Measurements from ENCODE around the gene UNC119B. TPM values are rescaled to one million over a fixed set of nuclear protein-coding genes. Genes with fewer than 3 reads are reported as not detected.

UNC119B gene
- total and polyA plus RNA-seq, 2 of the 4 experiments (the other 2 are of a cell fraction) = 8.4 to 21.6 TPM

DNA sequence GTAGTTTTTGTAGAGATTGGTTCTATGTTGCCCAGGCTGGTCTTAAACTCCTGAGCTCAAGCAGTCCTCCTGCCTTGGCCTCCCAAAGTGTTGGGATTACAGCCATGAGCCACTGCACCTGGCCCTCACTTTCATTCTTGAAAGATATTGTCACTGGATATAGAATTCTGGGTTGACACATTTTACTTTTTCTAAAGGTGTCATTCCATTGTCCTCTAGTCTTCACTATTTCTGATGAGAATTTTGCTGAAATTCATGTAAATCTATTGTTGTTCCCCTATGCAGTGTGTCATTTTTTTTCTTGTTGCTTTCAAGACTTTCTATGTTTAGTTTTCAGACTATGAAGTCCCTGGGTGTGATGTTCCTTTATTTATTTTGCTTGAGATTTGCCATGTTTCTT, 44.5 kb downstream of the UNC119B start:
- Histone ChIP-seq H4K20me1 (ENCODE audit: insufficient read depth, low read length) (no peaks in the 10 kb centered on the region), H2AFZ (replicated peaks; ENCODE audit: low read length, poor library complexity) (no peak overlapping the region), H3K14ac (replicated peaks; ENCODE audit: low read depth, low read length) (no peak overlapping the region), H3K18ac (ENCODE audit: low read depth, low read length) (no peak overlapping the region), H2AK9ac (replicated peaks; ENCODE audit: low read depth, low read length, poor library complexity) (no peak overlapping the region), H3K79me1 (ENCODE audit: low read depth in 1 of 2, low read length in 2 of 2) (no peaks in the 10 kb centered on the region), H2BK15ac (ENCODE audit: low read depth, low read length) (no peak overlapping the region), H2BK5ac (ENCODE audit: low read depth, low read length, poor library complexity, severe bottlenecking) (no peak overlapping the region), H3K9me3 (ENCODE audit: control insufficient read depth, insufficient read depth, low read length) (peaks cover 3% of the 10 kb centered on the region; the same call in 1 of the 2 replicates), H2BK20ac (ENCODE audit: low read depth, low read length) (no peak overlapping the region), H3K23ac (ENCODE audit: low read depth, low read length) (no peak overlapping the region), H4K5ac (ENCODE audit: low read depth, low read length) (no peak overlapping the region), H3K27ac (ENCODE audit: insufficient read depth, low read length) (no peak overlapping the region), H2BK120ac (ENCODE audit: low read depth, low read length) (no peak overlapping the region), H3K4me1 (ENCODE audit: control insufficient read depth, insufficient read depth, low read length) (no peaks in the 10 kb centered on the region), H3K9ac (ENCODE audit: low read depth, low read length) (no peak overlapping the region), H4K91ac (ENCODE audit: insufficient read depth, low read depth, low read length) (no peak overlapping the region), H3K4me3 (ENCODE audit: insufficient read depth, low read depth, low read length) (no peak overlapping the region), H3K4ac (ENCODE audit: low read depth, low read length) (no peak overlapping the region), H3K27me3 (ENCODE audit: control insufficient read depth, insufficient read depth, low read length) (peaks cover 5% of the 10 kb centered on the region; the same call in 1 of the 2 replicates), H3K36me3 (ENCODE audit: control insufficient read depth, insufficient read depth, low read length) (no peaks in the 10 kb centered on the region), H2AK5ac (ENCODE audit: low read depth, low read length) (no peak overlapping the region), H3K56ac (ENCODE audit: extremely low read depth, insufficient read depth, low read length) (no peak overlapping the region), H4K8ac (ENCODE audit: low read depth in 2 of 2, low read length in 2 of 2) (no peak overlapping the region), H3K4me2 (ENCODE audit: low read depth, low read length) (no peak overlapping the region), H3K9me1 (ENCODE audit: insufficient read depth, low read length) (no peaks in the 10 kb centered on the region)
- BruUV-seq (replicated peaks) = no TSS peak
- in situ Hi-C loops (cut with MboI; ENCODE audit: low sequenced_read_pairs) = no loop called here
- dilution Hi-C loops (cut with HindIII; ENCODE audit: low sequenced_read_pairs, unreplicated experiment) = no loop called here
- DNase-seq (no peak), ATAC-seq (ENCODE audit: low read depth) (no peak)
- POLR2A ChIA-PET (ENCODE audit: unreplicated experiment) = no interaction called here
- CTCF ChIA-PET = no interaction called here
- intact Hi-C loops (cut with micrococcal nuclease) = no loop called here
- no peak for TF ChIP-seq ELK1 (IDR thresholded peaks at IDR 0.05; ENCODE audit: borderline replicate concordance, low read depth, low read length)
- TF ChIP-seq, protein P1, sequence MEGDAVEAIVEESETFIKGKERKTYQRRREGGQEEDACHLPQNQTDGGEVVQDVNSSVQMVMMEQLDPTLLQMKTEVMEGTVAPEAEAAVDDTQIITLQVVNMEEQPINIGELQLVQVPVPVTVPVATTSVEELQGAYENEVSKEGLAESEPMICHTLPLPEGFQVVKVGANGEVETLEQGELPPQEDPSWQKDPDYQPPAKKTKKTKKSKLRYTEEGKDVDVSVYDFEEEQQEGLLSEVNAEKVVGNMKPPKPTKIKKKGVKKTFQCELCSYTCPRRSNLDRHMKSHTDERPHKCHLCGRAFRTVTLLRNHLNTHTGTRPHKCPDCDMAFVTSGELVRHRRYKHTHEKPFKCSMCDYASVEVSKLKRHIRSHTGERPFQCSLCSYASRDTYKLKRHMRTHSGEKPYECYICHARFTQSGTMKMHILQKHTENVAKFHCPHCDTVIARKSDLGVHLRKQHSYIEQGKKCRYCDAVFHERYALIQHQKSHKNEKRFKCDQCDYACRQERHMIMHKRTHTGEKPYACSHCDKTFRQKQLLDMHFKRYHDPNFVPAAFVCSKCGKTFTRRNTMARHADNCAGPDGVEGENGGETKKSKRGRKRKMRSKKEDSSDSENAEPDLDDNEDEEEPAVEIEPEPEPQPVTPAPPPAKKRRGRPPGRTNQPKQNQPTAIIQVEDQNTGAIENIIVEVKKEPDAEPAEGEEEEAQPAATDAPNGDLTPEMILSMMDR (conservative IDR thresholded peaks at IDR 0.05; ENCODE audit: low read depth, low read length) = no peak
- TF ChIP-seq, protein P2, sequence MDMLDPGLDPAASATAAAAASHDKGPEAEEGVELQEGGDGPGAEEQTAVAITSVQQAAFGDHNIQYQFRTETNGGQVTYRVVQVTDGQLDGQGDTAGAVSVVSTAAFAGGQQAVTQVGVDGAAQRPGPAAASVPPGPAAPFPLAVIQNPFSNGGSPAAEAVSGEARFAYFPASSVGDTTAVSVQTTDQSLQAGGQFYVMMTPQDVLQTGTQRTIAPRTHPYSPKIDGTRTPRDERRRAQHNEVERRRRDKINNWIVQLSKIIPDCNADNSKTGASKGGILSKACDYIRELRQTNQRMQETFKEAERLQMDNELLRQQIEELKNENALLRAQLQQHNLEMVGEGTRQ (IDR thresholded peaks at IDR 0.05; ENCODE audit: low read depth, low read length) = no peak

Measured in IMR-90 (cell line).